CD4-positive, alpha-beta T cell (primary cell): Measurements from ENCODE around the gene SLC8A2. TPM values are rescaled to one million over a fixed set of nuclear protein-coding genes. Genes with fewer than 3 reads are reported as not detected.

ENCODE experiments used
- ATAC-seq: fragments of 200-7000 bp; cut with Tn5 transposase; one replicate; pipeline ENCODE4 v1.10.0; 2022; ENCODE audit warnings: mild to moderate bottlenecking; ENCODE audit not compliant: poor library complexity
- CTCF ChIA-PET: fragments of 350-600 bp; sonication (Branson Sonifier 250); formaldehyde crosslinking; loops from one replicate; lab custom pipeline; 2021; ENCODE audit warnings: antibody characterized with exemption, inconsistent platforms; lab: Charles Lee
- POLR2A ChIA-PET: fragments of 350-600 bp; sonication (Branson Sonifier 250); formaldehyde crosslinking; loops from one replicate; lab custom pipeline; 2021; ENCODE audit warnings: antibody characterized with exemption, inconsistent platforms; lab: Charles Lee
- DNase-seq, 14 experiments: peaks; one replicate each; pipeline ENCODE4 v3.0.0-alpha.2; 2013 to 2020; ENCODE audit warnings: mixed read lengths in 2 of 14
- H3K27ac ChIP-seq, 2 donors: one replicate each; pipeline versions ENCODE4 v1.5.1 to v1.7.0; 2013; ENCODE audit warnings: low read length in 2 of 2, low read depth in 1 of 2, mild to moderate bottlenecking in 1 of 2
- H3K27me3 ChIP-seq, 2 experiments: 1 replicate in 1 of 2; 2 replicates in 1 of 2; pipeline versions ENCODE4 v1.6.1 to v1.7.0; 2013; ENCODE audit warnings: low read length in 2 of 2, control low read depth in 1 of 2, mild to moderate bottlenecking in 1 of 2, moderate library complexity in 1 of 2; ENCODE audit not compliant: insufficient read depth in 2 of 2, control insufficient read depth in 1 of 2
- H3K36me3 ChIP-seq: one replicate; pipeline ENCODE4 v1.6.1; 2013; ENCODE audit warnings: low read length, control low read depth; ENCODE audit not compliant: insufficient read depth
- H3K4me1 ChIP-seq: one replicate; pipeline ENCODE4 v1.6.1; 2013; ENCODE audit warnings: low read length, control low read depth; ENCODE audit not compliant: insufficient read depth
- H3K4me3 ChIP-seq: one replicate; pipeline ENCODE4 v1.5.1; 2013; ENCODE audit warnings: mild to moderate bottlenecking, low read length, moderate library complexity
- H3K9me3 ChIP-seq, 2 experiments: 1 replicate in 1 of 2; 2 replicates in 1 of 2; pipeline versions ENCODE4 v1.6.1 to v1.7.0; 2013; ENCODE audit warnings: low read length in 2 of 2, mild to moderate bottlenecking in 2 of 2, control low read depth in 1 of 2, moderate library complexity in 1 of 2; ENCODE audit not compliant: control insufficient read depth in 1 of 2, insufficient read depth in 1 of 2
- H3K27ac Mint-ChIP-seq: one replicate; pipeline ENCODE4 v1.8.0; 2020; ENCODE audit warnings: mixed read lengths
- H3K27me3 Mint-ChIP-seq: one replicate; pipeline ENCODE4 v1.8.0; 2021; ENCODE audit warnings: mixed read lengths
- H3K36me3 Mint-ChIP-seq: one replicate; pipeline ENCODE4 v1.8.0; 2021; ENCODE audit warnings: low read depth, mixed read lengths
- H3K4me1 Mint-ChIP-seq: one replicate; pipeline ENCODE4 v1.8.0; 2021; ENCODE audit warnings: low read depth, mixed read lengths
- H3K4me3 Mint-ChIP-seq: one replicate; pipeline ENCODE4 v1.8.0; 2020; ENCODE audit warnings: mild to moderate bottlenecking, mixed read lengths
- H3K9me3 Mint-ChIP-seq: one replicate; pipeline ENCODE4 v1.8.0; 2020; ENCODE audit warnings: mixed read lengths
- intact Hi-C, 2 experiments: fragments of 100-400 bp; cut with DNase I in 1 of 2; cut with micrococcal nuclease in 1 of 2; formaldehyde crosslinking; loops; one replicate each; pipeline versions ENCODE4 v1.15.1 to v1.9.0; 2023 to 2025; cut with DNase I, micrococcal nuclease
- total RNA-seq, 174 experiments: library from RNA in 2 of 174; stranded (reverse) in 2 of 174; gene quantifications; one replicate each; pipeline ENCODE4 v1.2.3 and lab custom pipeline; 2021 to 2026
- TF ChIP-seq, protein P1 (sequence below): fragments of 200-600 bp; IDR thresholded peaks from one replicate; pipeline ENCODE4 v1.8.0; 2022; ENCODE audit warnings: antibody characterized with exemption, mild to moderate bottlenecking

The SLC8A2 gene
- total RNA-seq, 2 experiments from 2014 or later, result not detected

DNA sequence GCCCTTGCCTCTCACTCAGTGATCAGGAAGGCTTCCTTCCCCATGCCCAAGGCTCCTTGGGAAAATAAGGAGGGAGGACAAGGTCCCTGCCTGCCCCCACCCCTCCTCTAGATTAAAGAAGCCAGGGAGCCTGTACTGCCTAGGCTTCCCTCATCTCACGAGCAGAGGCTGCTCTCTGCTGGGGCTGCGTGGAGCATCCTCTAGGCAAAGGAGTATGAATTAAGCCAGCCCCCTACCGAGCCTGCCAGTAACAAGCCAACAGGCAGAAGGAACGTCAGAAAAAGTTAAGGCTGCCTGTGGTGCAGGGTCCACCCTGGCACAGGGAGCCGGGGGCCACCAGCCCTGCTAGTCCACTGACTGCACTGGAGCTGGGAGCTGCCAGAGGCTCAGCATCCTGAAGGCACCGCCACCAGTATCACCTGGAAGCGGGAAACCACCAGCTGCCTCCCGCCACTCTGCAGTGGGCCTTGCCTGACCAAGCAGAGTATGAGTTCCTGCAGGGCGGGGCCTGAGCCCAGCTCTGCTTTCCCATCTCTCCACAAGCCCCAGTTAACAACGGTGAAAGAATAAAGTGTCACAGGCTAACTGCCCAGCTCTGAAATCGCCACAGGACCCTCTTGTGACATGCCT lies 36.3 kb upstream of the SLC8A2 start:
- Mint-ChIP-seq H3K4me1 (peaks cover 47% of the 10 kb centered on the region), H3K27ac (no peak overlapping the region), H3K9me3 (no peaks in the 10 kb centered on the region), H3K4me3 (no peak overlapping the region), H3K36me3 (peaks cover 53% of the 10 kb centered on the region), H3K27me3 (no peaks in the 10 kb centered on the region)
- Histone ChIP-seq H3K4me3 (no peak overlapping the region), H3K36me3 (peaks cover 63% of the 10 kb centered on the region), H3K27me3 (no peaks in the 10 kb centered on the region), H3K9me3 (no peaks in the 10 kb centered on the region), H3K4me1 (peaks cover 51% of the 10 kb centered on the region), H3K27ac (no peak overlapping the region)
- TF ChIP-seq, protein P1, sequence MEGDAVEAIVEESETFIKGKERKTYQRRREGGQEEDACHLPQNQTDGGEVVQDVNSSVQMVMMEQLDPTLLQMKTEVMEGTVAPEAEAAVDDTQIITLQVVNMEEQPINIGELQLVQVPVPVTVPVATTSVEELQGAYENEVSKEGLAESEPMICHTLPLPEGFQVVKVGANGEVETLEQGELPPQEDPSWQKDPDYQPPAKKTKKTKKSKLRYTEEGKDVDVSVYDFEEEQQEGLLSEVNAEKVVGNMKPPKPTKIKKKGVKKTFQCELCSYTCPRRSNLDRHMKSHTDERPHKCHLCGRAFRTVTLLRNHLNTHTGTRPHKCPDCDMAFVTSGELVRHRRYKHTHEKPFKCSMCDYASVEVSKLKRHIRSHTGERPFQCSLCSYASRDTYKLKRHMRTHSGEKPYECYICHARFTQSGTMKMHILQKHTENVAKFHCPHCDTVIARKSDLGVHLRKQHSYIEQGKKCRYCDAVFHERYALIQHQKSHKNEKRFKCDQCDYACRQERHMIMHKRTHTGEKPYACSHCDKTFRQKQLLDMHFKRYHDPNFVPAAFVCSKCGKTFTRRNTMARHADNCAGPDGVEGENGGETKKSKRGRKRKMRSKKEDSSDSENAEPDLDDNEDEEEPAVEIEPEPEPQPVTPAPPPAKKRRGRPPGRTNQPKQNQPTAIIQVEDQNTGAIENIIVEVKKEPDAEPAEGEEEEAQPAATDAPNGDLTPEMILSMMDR, result no peak
- ChIA-PET POLR2A (interaction anchor here (0.8 kb wide), 1 partner anchor 20 kb away, joined by 3 read pairs; no protein-coding TSS in a partner anchor), CTCF (no interaction called here)
- ATAC-seq (no peak), DNase-seq (no peak)
- intact Hi-C loops, result no loop called here

DNA sequence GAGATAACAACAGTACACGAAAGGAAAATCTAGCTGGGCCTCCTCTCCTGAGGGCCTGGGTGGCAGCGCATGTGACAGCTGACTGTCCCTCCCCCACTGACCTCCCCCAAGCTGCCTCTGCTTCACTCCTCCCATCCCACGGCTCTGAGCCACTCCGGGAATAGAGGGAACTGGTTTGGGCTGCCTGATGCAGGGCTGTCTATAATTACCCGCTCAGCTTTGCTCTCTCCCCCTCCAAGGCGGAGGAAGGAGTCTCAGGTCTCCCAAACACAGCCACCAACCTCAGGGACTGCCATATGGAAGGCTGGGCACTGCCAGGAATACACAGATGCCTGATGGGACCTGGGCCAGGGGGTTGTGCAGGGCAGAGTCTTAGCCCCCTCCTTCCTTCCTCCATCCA lies 35.3 kb upstream of the SLC8A2 start:
- Mint-ChIP-seq H3K4me3 (no peak overlapping the region), H3K27ac (no peak overlapping the region), H3K9me3 (no peaks in the 10 kb centered on the region), H3K27me3 (no peaks in the 10 kb centered on the region), H3K36me3 (peaks cover 52% of the 10 kb centered on the region), H3K4me1 (peaks cover 37% of the 10 kb centered on the region)
- TF ChIP-seq, protein P1, result no peak
- no peaks in the 10 kb centered on the region for H3K27me3 ChIP-seq
- intact Hi-C loops, result no loop called here
- H3K27ac ChIP-seq, result no peak overlapping the region
- DNase-seq (no peak), ATAC-seq (no peak)
- ChIA-PET POLR2A (no interaction called here), CTCF (no interaction called here)
- H3K9me3 ChIP-seq, result no peaks in the 10 kb centered on the region
- H3K4me3 ChIP-seq, result no peak overlapping the region
- peaks cover 68% of the 10 kb centered on the region for H3K36me3 ChIP-seq
- peaks cover 41% of the 10 kb centered on the region for H3K4me1 ChIP-seq

DNA sequence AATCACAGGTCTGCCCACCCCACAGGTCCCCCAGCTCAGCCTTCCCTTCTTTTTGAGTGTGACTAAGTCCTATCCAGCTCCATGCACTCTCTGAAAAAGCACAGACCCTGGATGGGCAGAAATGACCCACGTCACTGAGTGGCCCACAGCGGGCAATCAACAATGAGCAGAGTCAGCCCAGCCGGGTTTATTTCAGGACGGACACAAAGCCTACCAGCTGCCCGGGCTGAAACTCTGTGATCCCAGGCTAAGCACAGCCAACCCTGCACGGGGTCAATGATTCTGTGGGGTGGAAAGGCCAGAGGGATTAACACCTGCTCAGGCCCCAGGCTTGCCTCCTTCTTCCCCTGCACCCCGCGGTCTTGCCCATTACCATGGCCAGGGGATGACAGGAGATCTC lies 34.8 kb upstream of the SLC8A2 start:
- ATAC-seq, result no peak

More for the DNA sequence above, 34.8 kb upstream of the SLC8A2 start:
- H3K36me3 ChIP-seq, result peaks cover 65% of the 10 kb centered on the region
- H3K4me3 Mint-ChIP-seq, result no peak overlapping the region
- POLR2A ChIA-PET, result no interaction called here
- no peak for DNase-seq
- no peaks in the 10 kb centered on the region for H3K9me3 Mint-ChIP-seq
- peaks cover 35% of the 10 kb centered on the region for H3K4me1 ChIP-seq
- TF ChIP-seq, protein P1, result no peak
- no peaks in the 10 kb centered on the region for H3K9me3 ChIP-seq
- CTCF ChIA-PET, result no interaction called here
- H3K27ac ChIP-seq, result no peak overlapping the region
- peaks cover 54% of the 10 kb centered on the region for H3K36me3 Mint-ChIP-seq
- H3K4me3 ChIP-seq, result no peak overlapping the region
- peaks cover 35% of the 10 kb centered on the region for H3K4me1 Mint-ChIP-seq
- no peaks in the 10 kb centered on the region for H3K27me3 ChIP-seq
- no peak overlapping the region for H3K27ac Mint-ChIP-seq
- H3K27me3 Mint-ChIP-seq, result no peaks in the 10 kb centered on the region
- intact Hi-C loops, result no loop called here
